A673 (cell line): ENCODE results near the gene NUP35.

Experiments
- CTCF ChIP-seq: fragments of 300-800, 200-600 bp; sonication (generic); conservative IDR thresholded peaks from 2 replicates; pipeline ENCODE4 v1.5.1; 2017; ENCODE audit warnings: low read depth, mild to moderate bottlenecking, antibody characterized with exemption, low read length, moderate library complexity, mixed read lengths
- EZH2 ChIP-seq: fragments of 200-600 bp; sonication (generic); IDR thresholded peaks from 2 replicates; pipeline ENCODE4 v1.6.1; 2017; ENCODE audit warnings: borderline replicate concordance, low read depth, mild to moderate bottlenecking, mixed read lengths, antibody characterized with exemption, low read length; ENCODE audit not compliant: poor library complexity, severe bottlenecking

GRCh38 chr2:183124957-183125255, 663 bp downstream of the NUP35 start:
- TF ChIP-seq CTCF (no peak), EZH2 (no peak)
